Effector memory CD8-positive, alpha-beta T cell (primary cell): Measurements from ENCODE around the gene PAX7.
"Not testable (repeated sequence)": the region's sequence is repeated elsewhere in the genome, so short reads cannot be mapped to it uniquely, and the experiment has no call there.

Experiments
- ATAC-seq: fragments of 150-1000 bp; cut with Tn5 transposase; replicated peaks from 2 replicates; pipeline ENCODE4 v1.10.0; 2021; ENCODE audit warnings: mild to moderate bottlenecking, moderate library complexity
- DNase-seq, 3 experiments: peaks; one replicate each; pipeline ENCODE4 v3.0.0; 2021
- H3K27ac Mint-ChIP-seq, 2 donors: one replicate each; pipeline ENCODE4 v1.8.0; 2022; ENCODE audit warnings: mild to moderate bottlenecking in 2 of 2, mixed read lengths in 2 of 2, moderate library complexity in 2 of 2
- H3K27me3 Mint-ChIP-seq, 2 donors: one replicate each; pipeline ENCODE4 v1.8.0; 2022; ENCODE audit warnings: mixed read lengths in 2 of 2
- H3K36me3 Mint-ChIP-seq: one replicate; pipeline ENCODE4 v1.8.0; 2022; ENCODE audit warnings: mild to moderate bottlenecking, moderate library complexity, mixed read lengths; ENCODE audit not compliant: insufficient read depth
- H3K4me1 Mint-ChIP-seq, 2 donors: one replicate each; pipeline ENCODE4 v1.8.0; 2022; ENCODE audit warnings: low read depth in 2 of 2, mixed read lengths in 2 of 2
- H3K4me3 Mint-ChIP-seq, 2 donors: one replicate each; pipeline ENCODE4 v1.8.0; 2022; ENCODE audit warnings: mild to moderate bottlenecking in 2 of 2, mixed read lengths in 2 of 2, moderate library complexity in 2 of 2
- H3K9me3 Mint-ChIP-seq, 2 donors: one replicate each; pipeline ENCODE4 v1.8.0; 2022; ENCODE audit warnings: mixed read lengths in 2 of 2

PAX7 gene

GRCh38 chr1:18670121-18670867, 39.6 kb downstream of the PAX7 start:
- H3K9me3 Mint-ChIP-seq: no peaks in the 10 kb centered on the region
- no peak for DNase-seq
- no peak for ATAC-seq
- H3K27me3 Mint-ChIP-seq: peaks cover 35 to 79% of the 10 kb centered on the region in 2 donors
- H3K4me3 Mint-ChIP-seq: no peak overlapping the region
- H3K27ac Mint-ChIP-seq: no peak overlapping the region
- H3K36me3 Mint-ChIP-seq: no peaks in the 10 kb centered on the region
- H3K4me1 Mint-ChIP-seq: no peaks in the 10 kb centered on the region

DNA sequence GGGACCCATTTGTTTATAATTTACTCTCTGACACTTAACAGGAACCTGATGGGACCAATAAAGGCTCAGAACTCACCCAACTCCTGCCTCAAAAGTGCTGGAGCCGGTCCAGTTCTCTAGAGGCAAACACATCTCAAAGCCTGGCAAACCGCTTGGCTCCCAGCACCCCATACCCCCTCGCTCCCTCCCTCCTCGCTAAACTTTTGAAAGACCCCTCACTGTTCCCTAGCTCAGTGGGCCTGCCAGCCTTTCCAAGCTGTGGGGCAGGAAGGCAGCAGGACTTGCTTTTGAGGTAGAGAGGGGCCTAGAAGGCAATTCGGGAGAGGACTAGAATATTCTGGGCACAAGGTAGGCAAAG, 40.2 kb downstream of the PAX7 start:
- Mint-ChIP-seq H3K4me1 (no peaks in the 10 kb centered on the region), H3K4me3 (no peak overlapping the region), H3K27ac (no peak overlapping the region), H3K27me3 (peaks cover 40 to 79% of the 10 kb centered on the region in 2 donors), H3K9me3 (no peaks in the 10 kb centered on the region), H3K36me3 (no peaks in the 10 kb centered on the region)
- DNase-seq (no peak), ATAC-seq (no peak)

GRCh38 chr1:18673976-18674375, 43.3 kb downstream of the PAX7 start:
- Mint-ChIP-seq H3K9me3 (no peaks in the 10 kb centered on the region), H3K4me1 (no peaks in the 10 kb centered on the region), H3K27ac (no peak overlapping the region), H3K36me3 (no peaks in the 10 kb centered on the region), H3K27me3 (peaks cover 33 to 75% of the 10 kb centered on the region in 2 donors), H3K4me3 (no peak overlapping the region)
- DNase-seq (no peak), ATAC-seq (no peak)

GRCh38 chr1:18676332-18676781, 45.7 kb downstream of the PAX7 start:
- Mint-ChIP-seq H3K4me1 (no peaks in the 10 kb centered on the region), H3K9me3 (no peaks in the 10 kb centered on the region), H3K27ac (no peak overlapping the region), H3K27me3 (peaks cover 33 to 72% of the 10 kb centered on the region in 2 donors), H3K36me3 (no peaks in the 10 kb centered on the region), H3K4me3 (no peak overlapping the region)
- DNase-seq (no peak), ATAC-seq (no peak)

GRCh38 chr1:18681423-18681835, 50.8 kb downstream of the PAX7 start:
- no peak overlapping the region for H3K4me3 Mint-ChIP-seq
- DNase-seq: no peak

DNA sequence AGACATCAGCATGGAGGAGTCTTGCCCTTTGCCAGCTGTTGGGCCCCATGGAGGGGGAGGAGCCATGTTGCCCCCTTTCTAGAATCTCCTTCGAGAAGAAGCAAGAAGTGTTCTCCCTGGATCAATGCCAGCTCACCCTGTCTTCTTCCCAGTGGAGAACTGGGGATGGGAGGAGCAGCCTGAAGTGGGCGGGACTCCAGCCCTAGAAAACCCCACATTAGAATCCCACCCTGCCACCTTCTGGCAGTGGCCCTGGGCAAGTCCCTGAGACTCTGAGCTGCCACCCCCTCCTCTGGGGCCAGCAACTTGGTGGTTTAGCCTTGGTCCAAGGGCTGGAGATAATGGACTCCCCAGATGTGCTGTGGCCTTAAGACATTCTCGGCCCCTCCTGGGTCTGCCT, 51.7 kb downstream of the PAX7 start:
- no peaks in the 10 kb centered on the region for H3K9me3 Mint-ChIP-seq
- H3K4me3 Mint-ChIP-seq: no peak overlapping the region
- no peaks in the 10 kb centered on the region for H3K4me1 Mint-ChIP-seq
- ATAC-seq (no peak), DNase-seq (no peak)
- no peak overlapping the region for H3K27ac Mint-ChIP-seq
- no peaks in the 10 kb centered on the region for H3K36me3 Mint-ChIP-seq
- H3K27me3 Mint-ChIP-seq: peaks cover 24 to 66% of the 10 kb centered on the region in 2 donors

More at GRCh38 chr1:18681423-18681835, 50.8 kb downstream of the PAX7 start:
- Mint-ChIP-seq H3K9me3 (no peaks in the 10 kb centered on the region), H3K4me1 (no peaks in the 10 kb centered on the region), H3K36me3 (no peaks in the 10 kb centered on the region), H3K27me3 (peaks cover 19 to 66% of the 10 kb centered on the region in 2 donors), H3K27ac (no peak overlapping the region)
- ATAC-seq: no peak

DNA sequence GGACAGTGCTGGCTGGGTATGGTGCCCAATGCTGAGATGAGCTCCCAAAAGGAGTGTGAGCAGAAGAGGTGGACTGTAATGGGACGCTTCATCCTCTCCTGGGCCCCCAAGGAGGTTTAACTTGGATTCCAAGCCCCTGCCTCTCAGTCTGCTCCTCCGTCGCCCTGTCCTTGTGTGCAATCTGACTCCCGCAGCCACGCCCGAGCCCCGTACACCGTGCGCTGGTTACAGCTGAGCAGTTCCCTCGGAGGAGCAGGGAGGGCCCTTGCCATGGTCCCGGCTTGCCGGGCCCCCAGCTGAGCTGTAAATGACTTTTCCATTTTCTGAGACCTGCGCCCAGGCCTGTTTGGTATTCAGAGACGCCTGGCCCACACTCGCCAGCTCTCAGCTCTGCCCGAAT, 53.7 kb downstream of the PAX7 start:
- Mint-ChIP-seq H3K27ac (no peak overlapping the region), H3K27me3 (peaks cover 27 to 71% of the 10 kb centered on the region in 2 donors), H3K9me3 (no peaks in the 10 kb centered on the region), H3K4me1 (no peaks in the 10 kb centered on the region), H3K36me3 (no peaks in the 10 kb centered on the region), H3K4me3 (no peak overlapping the region)
- no peak for ATAC-seq
- no peak for DNase-seq

GRCh38 chr1:18686540-18686939, 55.9 kb downstream of the PAX7 start:
- H3K36me3 Mint-ChIP-seq: no peaks in the 10 kb centered on the region
- DNase-seq (no peak), ATAC-seq (no peak)
- H3K4me1 Mint-ChIP-seq: no peaks in the 10 kb centered on the region
- peaks cover 36 to 75% of the 10 kb centered on the region in 2 donors for H3K27me3 Mint-ChIP-seq
- no peak overlapping the region for H3K27ac Mint-ChIP-seq
- H3K4me3 Mint-ChIP-seq: no peak overlapping the region
- no peaks in the 10 kb centered on the region for H3K9me3 Mint-ChIP-seq

DNA sequence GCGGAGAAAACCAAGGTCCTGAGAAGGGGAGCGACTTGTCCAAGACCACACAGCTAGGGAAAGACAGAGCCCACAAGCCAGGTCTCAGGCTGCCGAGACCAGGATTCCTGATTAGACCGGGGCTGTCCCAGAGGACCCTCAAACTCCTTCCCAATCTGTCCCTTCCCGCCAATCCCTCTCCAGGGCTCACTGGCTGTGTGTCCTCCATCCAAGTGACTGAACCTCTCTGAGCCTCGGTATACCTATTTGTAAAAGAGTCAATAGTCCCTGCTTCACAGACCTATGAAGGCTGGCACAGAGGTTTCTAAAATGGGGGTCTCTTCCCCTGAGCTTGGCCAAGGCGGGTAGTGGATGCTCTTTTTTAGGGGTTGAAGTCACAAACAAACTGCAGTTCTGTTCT, 56.6 kb downstream of the PAX7 start:
- no peak overlapping the region for H3K27ac Mint-ChIP-seq

DNA sequence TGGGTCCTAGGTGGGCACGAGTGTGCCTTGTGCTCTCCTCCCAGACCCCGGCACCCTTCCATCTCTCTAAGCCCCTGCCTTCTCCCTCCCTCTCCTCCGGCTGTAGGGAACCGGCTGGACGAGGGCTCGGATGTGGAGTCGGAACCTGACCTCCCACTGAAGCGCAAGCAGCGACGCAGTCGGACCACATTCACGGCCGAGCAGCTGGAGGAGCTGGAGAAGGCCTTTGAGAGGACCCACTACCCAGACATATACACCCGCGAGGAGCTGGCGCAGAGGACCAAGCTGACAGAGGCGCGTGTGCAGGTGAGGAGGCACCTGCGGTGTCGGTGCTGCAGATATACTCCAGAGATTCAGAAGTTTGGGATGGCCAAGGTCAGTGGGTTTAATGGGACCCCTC, 61.0 kb downstream of the PAX7 start:
- no peaks in the 10 kb centered on the region for H3K9me3 Mint-ChIP-seq
- H3K36me3 Mint-ChIP-seq: no peaks in the 10 kb centered on the region
- H3K27me3 Mint-ChIP-seq: peaks cover 53 to 86% of the 10 kb centered on the region in 2 donors
- H3K4me1 Mint-ChIP-seq: no peaks in the 10 kb centered on the region
- ATAC-seq (no peak), DNase-seq (no peak)
- H3K4me3 Mint-ChIP-seq: no peak overlapping the region
- no peak overlapping the region for H3K27ac Mint-ChIP-seq

More for the DNA sequence above, 56.6 kb downstream of the PAX7 start:
- Mint-ChIP-seq H3K4me3 (no peak overlapping the region), H3K4me1 (no peaks in the 10 kb centered on the region), H3K27me3 (peaks cover 43 to 81% of the 10 kb centered on the region in 2 donors), H3K9me3 (no peaks in the 10 kb centered on the region), H3K36me3 (no peaks in the 10 kb centered on the region)
- DNase-seq (no peak), ATAC-seq (no peak)

DNA sequence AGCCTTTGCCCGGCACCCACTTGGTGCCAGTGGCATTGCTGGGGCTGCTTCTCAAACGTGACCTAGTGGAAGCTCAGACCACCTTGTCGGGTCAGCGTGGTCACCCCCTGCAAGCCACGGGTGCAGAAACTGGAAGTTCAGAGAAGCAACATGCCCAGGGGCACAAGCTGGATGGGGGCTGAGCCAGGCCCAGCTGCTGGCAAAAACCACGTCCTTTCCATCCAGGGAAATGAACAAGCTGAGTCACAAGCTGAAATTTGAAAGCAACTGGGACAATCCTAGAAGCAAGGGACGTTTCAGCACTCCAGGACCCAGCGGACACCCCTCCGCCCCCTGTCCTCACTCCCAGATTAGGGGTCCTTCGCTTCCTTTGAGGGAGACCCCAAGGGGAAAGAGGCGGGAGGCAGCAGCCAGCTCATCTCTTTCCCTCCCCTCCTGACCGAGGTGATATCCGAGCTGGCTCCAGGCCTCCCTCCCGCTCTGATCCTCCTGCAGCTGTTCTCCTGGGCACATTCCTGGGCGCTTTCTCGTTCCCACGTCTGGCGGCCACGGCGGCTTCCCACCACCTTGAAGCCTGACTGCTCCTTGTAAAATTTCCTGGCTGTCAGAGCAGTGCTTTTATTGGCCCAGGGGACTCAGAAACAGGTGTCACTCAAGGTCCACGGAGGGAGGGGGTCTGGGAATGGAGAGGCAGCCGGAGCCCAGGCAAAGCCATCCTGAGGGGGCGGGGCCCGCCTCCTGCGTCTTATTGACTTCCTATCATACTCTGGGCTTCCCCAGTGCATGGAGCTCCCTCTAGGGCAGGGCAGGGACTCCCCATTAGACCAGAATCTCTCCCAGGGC, 62.8 kb downstream of the PAX7 start:
- ATAC-seq: no peak
- H3K4me1 Mint-ChIP-seq: no peaks in the 10 kb centered on the region
- peaks cover 57 to 85% of the 10 kb centered on the region in 2 donors for H3K27me3 Mint-ChIP-seq
- no peaks in the 10 kb centered on the region for H3K36me3 Mint-ChIP-seq
- no peaks in the 10 kb centered on the region for H3K9me3 Mint-ChIP-seq
- H3K27ac Mint-ChIP-seq: no peak overlapping the region
- DNase-seq: no peak
- H3K4me3 Mint-ChIP-seq: no peak overlapping the region

DNA sequence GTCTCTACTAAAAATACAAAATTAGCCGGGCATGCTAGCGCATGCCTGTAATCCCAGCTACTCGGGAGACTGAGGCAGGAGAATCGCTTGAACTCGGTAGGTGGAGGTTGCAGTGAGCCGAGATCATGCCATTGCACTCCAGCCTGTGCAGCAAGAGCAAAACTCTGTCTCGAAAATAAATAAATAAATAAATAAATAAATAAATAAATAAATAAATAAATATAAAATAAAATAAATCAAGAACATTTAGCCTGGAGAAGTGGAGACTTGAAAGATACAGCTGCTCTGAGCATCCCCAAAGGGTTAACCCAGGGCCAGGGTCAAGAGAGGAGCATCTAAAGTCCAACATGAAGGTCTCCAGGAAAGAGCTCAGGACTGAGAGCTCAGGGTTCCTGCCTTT, 63.6 kb downstream of the PAX7 start:
- H3K36me3 Mint-ChIP-seq, H3K27ac Mint-ChIP-seq, DNase-seq, H3K4me3 Mint-ChIP-seq, H3K9me3 Mint-ChIP-seq, H3K4me1 Mint-ChIP-seq, ATAC-seq: not testable (repeated sequence)
- H3K27me3 Mint-ChIP-seq: peaks cover 57 to 89% of the 10 kb centered on the region in 2 donors

DNA sequence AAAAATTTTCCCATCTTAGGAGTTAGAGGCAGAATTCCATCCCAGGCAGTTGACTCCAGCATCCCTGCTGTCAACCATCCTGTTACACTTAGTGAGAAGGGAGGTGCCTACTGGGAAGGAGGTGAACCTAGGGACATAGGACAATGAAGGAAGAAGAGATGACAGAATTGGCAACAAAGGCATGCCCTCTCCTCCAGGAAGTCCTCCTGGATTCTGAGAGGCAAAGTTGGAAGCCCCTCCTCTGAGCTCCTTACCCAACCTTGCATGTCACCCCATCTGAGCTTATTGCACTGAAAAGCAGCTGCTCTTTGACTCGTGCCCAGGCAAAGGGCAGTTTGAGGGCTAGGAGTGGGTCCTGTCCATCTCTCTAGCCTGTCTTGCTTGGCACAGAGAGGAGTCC, 66.9 kb downstream of the PAX7 start:
- Mint-ChIP-seq H3K4me3 (no peak overlapping the region), H3K4me1 (no peaks in the 10 kb centered on the region), H3K36me3 (no peaks in the 10 kb centered on the region), H3K9me3 (no peaks in the 10 kb centered on the region), H3K27me3 (peaks cover 44 to 82% of the 10 kb centered on the region in 2 donors), H3K27ac (peak overlapping the region in 1 of 2 donors; percentile 53)
- no peak for ATAC-seq
- no peak for DNase-seq

DNA sequence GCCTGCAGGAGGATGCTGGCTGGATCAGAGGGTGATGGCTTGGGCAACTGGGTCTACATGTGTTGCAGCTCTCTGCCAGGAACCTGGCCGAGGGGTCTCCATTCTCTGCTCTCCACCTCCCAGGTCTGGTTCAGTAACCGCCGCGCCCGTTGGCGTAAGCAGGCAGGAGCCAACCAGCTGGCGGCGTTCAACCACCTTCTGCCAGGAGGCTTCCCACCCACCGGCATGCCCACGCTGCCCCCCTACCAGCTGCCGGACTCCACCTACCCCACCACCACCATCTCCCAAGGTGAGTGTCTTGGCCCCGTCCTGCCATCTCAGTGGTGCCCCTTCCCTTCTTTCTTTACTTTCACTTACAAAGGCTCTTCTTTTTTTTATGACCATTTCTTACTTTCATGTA, 69.9 kb downstream of the PAX7 start:
- peaks cover 42 to 80% of the 10 kb centered on the region in 2 donors for H3K27me3 Mint-ChIP-seq

More for the DNA sequence above, 69.9 kb downstream of the PAX7 start:
- H3K9me3 Mint-ChIP-seq: no peaks in the 10 kb centered on the region
- peaks cover 0 to 3% of the 10 kb centered on the region in 2 donors for H3K4me1 Mint-ChIP-seq
- DNase-seq (no peak), ATAC-seq (no peak)
- H3K27ac Mint-ChIP-seq: no peak overlapping the region
- peaks cover 2% of the 10 kb centered on the region for H3K36me3 Mint-ChIP-seq
- H3K4me3 Mint-ChIP-seq: no peak overlapping the region
